SJCRH30 (cell line): Measurements from ENCODE around the gene MDN1. TPM values are rescaled to one million over a fixed set of nuclear protein-coding genes. Genes with fewer than 3 reads are reported as not detected.

ENCODE experiments used
- DNase-seq, 2 experiments: peaks; one replicate each; pipeline ENCODE4 v3.0.0-alpha.2; 2015 to 2020
- H3K27ac ChIP-seq: fragments of 250-450 bp; sonication (Bioruptor Pico); 2 replicates; pipeline ENCODE4 v1.5.1; 2020; ENCODE audit warnings: mild to moderate bottlenecking, moderate library complexity
- H3K27me3 ChIP-seq: fragments of 250-450 bp; sonication (Bioruptor Pico); 2 replicates; pipeline ENCODE4 v1.5.1; 2020; ENCODE audit warnings: mild to moderate bottlenecking, moderate library complexity
- H3K36me3 ChIP-seq: fragments of 250-450 bp; sonication (Bioruptor Pico); 2 replicates; pipeline ENCODE4 v1.5.1; 2020; ENCODE audit warnings: mild to moderate bottlenecking, moderate library complexity
- H3K4me1 ChIP-seq: fragments of 250-450 bp; sonication (Bioruptor Pico); 2 replicates; pipeline ENCODE4 v1.5.1; 2020; ENCODE audit warnings: mild to moderate bottlenecking, moderate library complexity
- H3K4me3 ChIP-seq: fragments of 250-450 bp; sonication (Bioruptor Pico); 2 replicates; pipeline ENCODE4 v1.5.1; 2020; ENCODE audit warnings: mild to moderate bottlenecking, moderate library complexity
- H3K9me3 ChIP-seq: fragments of 250-450 bp; sonication (Bioruptor Pico); replicated peaks from 2 replicates; pipeline ENCODE4 v1.5.1; 2020; ENCODE audit warnings: mild to moderate bottlenecking, moderate library complexity
- total RNA-seq: library from RNA; depleted of rRNA; stranded (reverse); fragments of >200 nt; shearing (Covaris generic); gene quantifications from 2 replicates; pipeline ENCODE4 v1.2.3, GENCODE V29; 2014

The MDN1 gene
- total RNA-seq, 1 experiment from 2014 or later, result 48.6 TPM

DNA sequence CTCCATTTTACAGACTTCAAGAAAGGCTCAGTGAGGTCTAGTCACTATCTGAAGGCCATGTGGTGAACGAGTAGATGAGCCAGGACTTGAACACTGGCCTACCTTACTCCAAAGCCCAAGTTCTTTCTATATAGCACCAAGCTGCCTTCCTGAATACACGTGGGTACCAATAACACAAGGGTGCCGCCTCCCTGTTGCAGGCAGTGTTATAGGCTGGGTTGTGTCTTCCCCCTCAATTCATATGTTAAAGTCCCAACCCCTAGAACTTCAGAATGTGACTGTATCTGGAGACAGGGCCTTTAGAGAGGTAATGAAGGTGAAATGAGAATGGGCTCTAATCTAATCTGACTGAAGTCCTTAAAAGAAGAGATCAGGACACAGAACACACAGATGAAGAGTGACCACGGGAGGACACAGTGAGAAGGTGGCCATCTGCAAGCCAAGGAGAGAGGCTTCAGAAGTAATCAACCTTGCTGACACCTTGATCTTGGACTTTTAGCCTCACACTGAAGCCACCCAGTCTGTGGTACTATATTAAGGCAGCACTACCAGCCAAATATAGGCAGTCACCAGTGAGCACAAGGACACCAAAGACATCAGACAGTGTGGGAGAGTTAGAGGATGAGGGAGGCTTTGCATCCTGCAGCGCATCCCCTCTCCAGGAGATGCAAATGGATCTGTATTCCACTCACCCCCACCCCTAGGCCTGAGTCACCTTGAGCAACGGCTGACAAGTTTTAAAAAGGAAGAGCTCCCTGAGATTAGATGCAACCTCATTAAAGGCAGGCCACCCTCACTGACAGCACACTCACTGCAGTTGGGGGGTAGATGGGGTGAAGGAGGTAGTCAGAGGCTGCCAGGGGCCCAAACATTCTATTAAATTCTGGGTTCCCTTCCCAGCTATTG is 140.1 kb downstream of the MDN1 start:
- H3K36me3 ChIP-seq, result peaks cover 74% of the 10 kb centered on the region
- H3K27me3 ChIP-seq, result no peaks in the 10 kb centered on the region
- no peaks in the 10 kb centered on the region for H3K4me1 ChIP-seq
- H3K9me3 ChIP-seq, result no peaks in the 10 kb centered on the region
- no peak overlapping the region for H3K4me3 ChIP-seq
- no peak for DNase-seq
- no peak overlapping the region for H3K27ac ChIP-seq

DNA sequence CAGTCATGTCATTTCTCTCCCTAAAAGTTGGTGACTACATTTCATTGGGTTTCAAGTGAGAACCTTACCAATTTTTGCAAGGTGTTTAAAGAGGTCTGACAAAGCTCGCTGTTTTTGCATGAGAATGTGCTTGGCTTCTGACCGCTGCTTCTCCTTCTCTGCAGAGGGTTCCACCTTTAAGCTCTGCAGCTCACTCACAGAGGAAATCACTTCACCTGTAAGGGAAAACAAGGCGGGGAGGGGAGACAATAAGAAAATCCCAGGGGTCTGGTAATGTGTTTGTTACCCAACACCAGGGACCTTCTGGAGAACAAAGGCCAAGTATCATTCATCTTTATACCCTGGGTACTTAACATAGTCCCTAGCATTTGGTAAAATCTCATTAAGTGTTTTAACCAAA is 141.1 kb downstream of the MDN1 start:
- Histone ChIP-seq H3K27me3 (no peaks in the 10 kb centered on the region), H3K27ac (no peak overlapping the region), H3K9me3 (no peaks in the 10 kb centered on the region), H3K4me1 (no peaks in the 10 kb centered on the region), H3K36me3 (peaks cover 72% of the 10 kb centered on the region), H3K4me3 (no peak overlapping the region)
- no peak for DNase-seq

DNA sequence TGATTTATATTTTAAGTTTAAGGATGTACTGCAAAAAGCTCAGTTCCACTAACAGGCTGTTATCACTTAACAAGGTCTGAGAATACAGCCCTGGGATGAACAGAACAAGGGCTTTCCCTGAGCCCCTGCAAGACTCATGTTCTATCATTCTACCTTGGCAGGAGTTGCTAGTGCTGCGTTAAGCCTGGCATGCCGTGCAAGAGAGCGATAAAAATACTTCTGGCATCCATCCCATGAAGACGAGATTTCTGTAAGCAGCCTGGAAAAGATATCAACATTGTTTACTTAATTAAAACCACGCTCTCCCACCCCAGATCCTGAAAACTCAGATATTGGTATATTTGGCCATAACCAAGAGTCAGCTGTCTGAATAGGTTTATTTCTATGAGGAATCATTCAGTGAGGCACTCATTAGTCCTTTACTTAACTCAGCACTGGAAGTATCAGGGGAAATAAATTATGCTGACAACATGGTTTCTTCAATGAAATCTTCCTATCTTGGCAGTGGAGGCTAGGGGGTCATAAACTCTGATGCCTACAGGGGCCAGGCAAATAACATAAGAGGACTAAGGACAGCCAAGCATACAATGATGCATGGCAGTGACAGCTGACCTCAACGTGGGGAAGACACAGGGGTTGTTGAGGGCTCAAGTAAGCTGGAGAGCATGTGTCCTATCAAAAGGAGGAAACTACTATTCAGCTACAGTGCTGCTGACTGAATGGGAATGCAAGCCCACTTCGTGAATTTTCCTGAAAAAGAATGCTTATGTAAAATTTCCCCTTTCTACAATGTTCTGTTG is 143.4 kb downstream of the MDN1 start:
- Histone ChIP-seq H3K27ac (no peak overlapping the region), H3K4me1 (no peaks in the 10 kb centered on the region), H3K36me3 (peaks cover 76% of the 10 kb centered on the region), H3K4me3 (no peak overlapping the region), H3K27me3 (no peaks in the 10 kb centered on the region), H3K9me3 (no peaks in the 10 kb centered on the region)
- DNase-seq, result peak in 1 of 2 experiments; percentile 6

DNA sequence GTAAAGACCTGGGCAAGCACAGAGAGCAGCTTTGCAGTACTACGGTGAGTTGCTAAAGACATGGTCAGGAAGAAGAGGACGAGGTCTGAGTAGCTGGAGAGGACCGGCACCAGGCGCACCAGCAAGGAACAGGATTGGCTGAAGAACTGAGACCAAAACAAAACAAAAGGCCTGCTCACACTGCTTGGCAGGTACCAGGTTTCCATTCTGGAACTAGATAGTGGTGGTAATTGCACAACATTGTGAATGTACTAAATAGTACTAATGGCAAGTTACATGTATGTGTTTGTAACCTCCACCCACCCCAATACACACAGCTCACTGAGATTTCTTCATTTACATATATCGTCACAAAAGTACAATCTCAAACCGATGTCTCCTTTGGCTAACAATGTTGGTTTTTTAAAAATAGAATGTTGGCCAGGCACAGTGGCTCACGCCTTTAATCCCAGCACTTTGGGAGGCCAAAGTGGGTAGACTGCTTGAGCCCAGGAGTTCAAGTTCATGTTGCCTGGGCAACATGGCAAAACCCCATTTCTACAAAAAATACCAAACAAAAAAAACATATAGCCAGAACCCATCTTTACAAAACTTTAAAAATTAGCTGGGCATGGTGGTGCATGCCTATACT is 148.5 kb downstream of the MDN1 start:
- DNase-seq, result no peak
- H3K36me3 ChIP-seq, result peaks cover 75% of the 10 kb centered on the region
- no peaks in the 10 kb centered on the region for H3K9me3 ChIP-seq
- H3K4me3 ChIP-seq, result no peak overlapping the region
- H3K4me1 ChIP-seq, result no peaks in the 10 kb centered on the region
- no peaks in the 10 kb centered on the region for H3K27me3 ChIP-seq
- no peak overlapping the region for H3K27ac ChIP-seq

DNA sequence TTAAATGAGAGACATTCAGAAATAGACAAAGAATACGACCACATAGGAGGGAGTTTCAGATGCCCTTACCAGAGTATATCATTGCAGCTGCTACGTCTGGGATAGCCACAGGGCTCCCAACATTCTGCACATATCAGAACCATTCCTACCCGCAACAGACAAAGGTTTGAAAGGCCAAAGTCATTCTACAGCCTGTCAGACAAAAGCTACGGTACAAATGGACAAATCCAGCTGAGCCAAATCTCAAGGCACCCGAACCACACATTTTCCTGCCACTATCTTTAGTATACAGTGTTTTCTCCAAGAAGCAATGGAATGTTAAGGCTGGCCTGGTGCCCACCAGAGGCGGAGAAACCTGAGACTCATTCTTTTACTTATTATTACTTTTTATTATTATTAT is 150.6 kb downstream of the MDN1 start:
- Histone ChIP-seq H3K27me3 (no peaks in the 10 kb centered on the region), H3K4me1 (no peaks in the 10 kb centered on the region), H3K9me3 (no peaks in the 10 kb centered on the region), H3K36me3 (peaks cover 63% of the 10 kb centered on the region), H3K27ac (no peak overlapping the region), H3K4me3 (no peak overlapping the region)
- DNase-seq, result no peak

DNA sequence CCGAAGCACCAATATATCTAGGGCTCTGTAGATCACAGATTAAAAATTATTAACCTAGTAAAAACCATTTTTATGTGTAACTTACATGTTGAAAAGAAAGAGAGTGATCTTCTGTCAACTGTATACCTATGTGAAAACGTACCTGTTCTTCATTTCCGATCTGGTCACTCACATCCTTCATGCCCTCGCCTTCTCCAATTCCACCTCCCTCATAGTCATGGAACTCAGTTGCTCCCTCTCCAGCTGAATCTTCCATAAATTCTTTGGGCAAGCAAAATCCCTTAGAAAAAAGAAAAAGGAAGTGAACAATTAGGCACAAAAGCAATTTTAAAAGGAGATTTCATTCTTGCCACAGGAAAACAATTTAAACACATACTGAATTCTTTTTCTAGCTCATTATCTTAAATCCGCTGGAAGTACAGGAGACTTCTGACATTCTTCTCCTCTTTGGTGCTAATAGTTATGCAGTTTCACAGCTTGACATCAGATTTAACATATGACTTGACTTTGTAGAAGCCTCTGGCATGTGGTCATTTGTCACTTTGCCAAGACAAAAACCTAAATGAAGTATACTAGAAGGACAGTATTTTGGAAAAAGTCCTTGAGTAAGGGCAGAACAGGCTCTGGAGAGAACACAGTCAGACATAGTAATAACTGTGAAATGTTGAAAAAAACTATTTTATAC is 151.6 kb downstream of the MDN1 start:
- DNase-seq, result no peak
- peaks cover 65% of the 10 kb centered on the region for H3K36me3 ChIP-seq
- no peak overlapping the region for H3K4me3 ChIP-seq
- H3K27ac ChIP-seq, result no peak overlapping the region
- H3K4me1 ChIP-seq, result no peaks in the 10 kb centered on the region
- no peaks in the 10 kb centered on the region for H3K9me3 ChIP-seq
- H3K27me3 ChIP-seq, result no peaks in the 10 kb centered on the region

DNA sequence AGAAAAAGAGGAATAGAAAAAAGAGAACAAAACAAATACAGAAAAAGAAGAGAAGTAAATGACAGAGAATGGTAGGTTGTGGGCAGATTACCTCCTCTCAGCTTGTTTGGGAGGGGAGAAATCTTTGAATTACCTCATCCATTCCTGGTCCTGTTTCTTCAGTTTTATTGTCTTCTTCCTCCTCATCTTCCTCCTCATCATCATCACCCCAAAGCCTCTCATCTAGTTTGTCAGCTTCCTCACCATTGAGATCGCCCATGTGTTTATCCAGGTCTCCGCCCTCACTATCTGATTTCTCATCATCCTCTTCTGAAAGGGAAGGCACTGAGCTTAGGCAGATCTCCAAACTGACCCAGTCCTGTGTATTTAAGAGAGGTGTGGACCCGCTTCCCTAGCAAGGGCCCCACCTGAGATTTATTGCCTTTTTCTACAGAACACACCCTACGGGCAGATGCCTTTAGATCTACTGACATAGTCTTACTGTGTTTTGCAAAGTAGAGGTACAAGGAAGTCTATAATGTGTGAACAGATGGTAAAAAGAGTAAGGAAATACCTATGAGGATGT is 156.9 kb downstream of the MDN1 start:
- H3K9me3 ChIP-seq, result no peaks in the 10 kb centered on the region
- no peak overlapping the region for H3K27ac ChIP-seq
- H3K36me3 ChIP-seq, result peaks cover 68% of the 10 kb centered on the region
- H3K4me1 ChIP-seq, result no peaks in the 10 kb centered on the region
- no peaks in the 10 kb centered on the region for H3K27me3 ChIP-seq
- DNase-seq, result no peak
- H3K4me3 ChIP-seq, result no peak overlapping the region

DNA sequence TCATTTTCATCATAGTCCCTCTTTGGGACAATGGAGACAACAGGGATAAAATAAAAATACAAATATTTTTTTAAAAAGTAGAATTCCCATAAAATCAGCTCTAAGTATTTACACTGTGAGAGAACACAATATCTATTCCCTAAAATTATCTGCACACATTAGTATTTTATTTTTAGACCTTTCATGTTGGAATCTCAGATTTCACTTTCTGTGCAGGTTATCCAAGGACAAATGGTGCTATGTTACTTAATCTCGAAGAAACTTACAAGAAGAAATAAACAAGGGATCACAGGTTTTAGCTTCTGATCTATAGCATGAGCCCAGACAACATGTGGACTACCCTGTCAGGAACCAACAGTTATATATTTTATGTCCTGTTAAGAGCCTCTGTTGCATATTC is 158.0 kb downstream of the MDN1 start:
- Histone ChIP-seq H3K9me3 (no peaks in the 10 kb centered on the region), H3K4me1 (no peaks in the 10 kb centered on the region), H3K27ac (no peak overlapping the region), H3K36me3 (peaks cover 65% of the 10 kb centered on the region), H3K27me3 (no peaks in the 10 kb centered on the region), H3K4me3 (no peak overlapping the region)
- DNase-seq, result no peak

DNA sequence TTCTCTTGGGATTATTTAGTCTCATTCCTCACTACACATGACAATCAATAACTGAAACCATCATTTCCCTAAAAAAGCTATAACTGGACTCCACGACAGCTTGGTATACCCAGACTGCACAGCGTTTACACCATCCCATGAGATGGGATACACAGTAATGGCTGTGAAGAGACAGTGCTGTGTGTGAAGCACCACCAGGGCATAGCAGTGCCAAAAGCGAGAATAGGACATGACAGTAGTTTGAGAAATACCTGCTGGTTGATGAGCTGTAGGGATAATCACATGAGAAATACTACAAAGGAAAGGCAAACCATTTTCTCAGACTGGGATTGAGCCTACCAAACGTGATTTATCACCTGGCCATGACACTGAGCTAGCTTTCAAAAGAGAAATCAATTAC is 158.6 kb downstream of the MDN1 start:
- H3K4me1 ChIP-seq, result no peaks in the 10 kb centered on the region
- peaks cover 61% of the 10 kb centered on the region for H3K36me3 ChIP-seq
- H3K27ac ChIP-seq, result no peak overlapping the region
- H3K4me3 ChIP-seq, result no peak overlapping the region
- DNase-seq, result no peak
- H3K27me3 ChIP-seq, result no peaks in the 10 kb centered on the region
- no peaks in the 10 kb centered on the region for H3K9me3 ChIP-seq

DNA sequence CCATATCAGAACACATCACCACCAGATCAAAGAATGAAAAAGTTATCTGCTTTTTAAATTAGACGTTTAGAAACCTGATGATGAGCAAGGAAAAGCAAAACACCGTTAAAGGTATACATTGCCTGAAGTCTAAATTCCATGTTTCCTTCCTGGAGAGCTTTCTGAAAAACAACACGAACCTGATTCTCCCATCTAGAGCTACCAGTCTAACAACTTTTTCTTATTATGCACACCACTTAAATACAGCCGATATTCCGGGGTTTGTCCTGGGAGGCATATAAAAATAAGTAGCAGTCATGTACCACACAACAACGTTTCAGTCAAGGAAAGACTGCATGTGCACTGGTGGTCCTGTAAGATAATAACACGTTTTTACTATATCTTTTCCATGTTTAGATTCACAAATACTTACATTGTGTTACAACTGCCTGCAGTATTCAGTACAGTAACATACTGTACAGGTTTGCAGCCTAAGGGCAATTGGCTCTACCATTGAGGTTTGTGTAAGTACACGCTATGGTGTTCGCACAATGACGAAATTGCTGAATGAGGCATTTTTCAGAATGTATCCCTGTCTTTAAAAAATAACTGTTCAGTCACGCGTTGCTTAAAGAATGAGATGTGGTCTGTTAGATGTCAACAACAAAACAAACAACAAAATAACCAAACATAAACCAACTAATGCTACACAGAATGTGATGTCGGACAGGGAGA is 162.0 kb downstream of the MDN1 start:
- Histone ChIP-seq H3K9me3 (no peaks in the 10 kb centered on the region), H3K4me1 (peaks cover 3% of the 10 kb centered on the region), H3K4me3 (no peak overlapping the region), H3K27ac (no peak overlapping the region), H3K36me3 (peaks cover 69% of the 10 kb centered on the region), H3K27me3 (no peaks in the 10 kb centered on the region)
- no peak for DNase-seq

DNA sequence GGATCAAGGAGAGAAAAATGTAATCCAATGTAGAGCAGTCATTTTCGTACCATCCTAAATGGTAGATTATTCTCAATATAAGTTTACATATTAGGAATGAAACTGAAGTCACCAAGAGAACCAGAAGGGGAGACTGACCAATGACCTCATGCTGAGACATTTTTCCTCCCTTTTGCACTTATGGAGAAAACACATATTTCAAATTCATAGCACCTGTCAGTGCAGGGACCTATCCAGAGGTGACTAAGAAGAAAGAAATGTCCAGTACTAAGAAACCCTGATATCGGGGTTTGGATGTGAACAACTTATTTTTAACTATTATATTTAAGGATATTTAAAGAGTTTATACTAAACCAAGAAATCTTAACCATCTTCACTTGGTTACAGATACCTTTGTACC is 164.5 kb downstream of the MDN1 start:
- H3K9me3 ChIP-seq, result no peaks in the 10 kb centered on the region
- H3K4me3 ChIP-seq, result no peak overlapping the region
- no peak for DNase-seq
- H3K36me3 ChIP-seq, result peaks cover 66% of the 10 kb centered on the region
- no peak overlapping the region for H3K27ac ChIP-seq
- no peaks in the 10 kb centered on the region for H3K27me3 ChIP-seq
- peaks cover 3% of the 10 kb centered on the region for H3K4me1 ChIP-seq

DNA sequence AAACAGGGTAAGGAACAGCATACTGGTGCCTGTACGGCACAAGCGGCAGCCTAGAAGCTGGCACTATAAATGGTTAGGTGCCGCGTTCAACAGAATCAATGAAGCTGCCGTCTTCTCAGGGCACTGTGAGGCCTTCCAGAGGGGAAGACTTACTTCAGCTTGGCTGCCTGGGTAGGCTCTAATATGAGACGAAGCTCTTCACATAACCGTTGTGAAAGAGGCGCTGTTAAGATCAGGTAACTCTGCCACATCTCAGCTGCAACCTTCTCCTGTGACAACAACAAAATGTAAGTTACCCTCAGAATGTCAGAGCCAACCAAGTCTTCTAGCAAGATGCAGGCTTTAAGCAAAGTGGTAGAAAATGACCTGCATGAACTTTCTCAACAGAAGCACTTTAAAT is 169.0 kb downstream of the MDN1 start:
- Histone ChIP-seq H3K27me3 (no peaks in the 10 kb centered on the region), H3K9me3 (no peaks in the 10 kb centered on the region), H3K4me1 (peaks cover 3% of the 10 kb centered on the region), H3K36me3 (peaks cover 73% of the 10 kb centered on the region), H3K27ac (no peak overlapping the region), H3K4me3 (no peak overlapping the region)
- DNase-seq, result no peak

DNA sequence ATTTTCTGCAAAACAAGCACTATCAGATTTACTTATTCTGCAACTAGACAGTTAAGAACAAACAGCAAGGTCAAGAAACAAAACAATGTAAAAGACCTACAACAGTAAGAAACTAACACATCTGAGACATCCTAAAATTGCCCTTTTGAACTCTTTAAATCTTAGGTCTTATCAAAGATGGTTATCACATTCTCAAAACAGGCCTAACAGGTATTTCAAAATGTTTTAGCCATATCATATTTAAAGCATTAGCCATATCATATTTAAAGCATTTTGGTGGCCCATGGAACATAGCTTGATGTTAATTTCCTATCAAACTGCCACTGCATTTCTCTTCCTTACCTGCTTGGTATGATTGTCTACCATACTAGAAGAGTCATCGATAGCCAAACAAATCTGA is 169.9 kb downstream of the MDN1 start:
- H3K27ac ChIP-seq, result no peak overlapping the region
- H3K4me3 ChIP-seq, result no peak overlapping the region
- H3K27me3 ChIP-seq, result no peaks in the 10 kb centered on the region
- no peaks in the 10 kb centered on the region for H3K9me3 ChIP-seq
- no peaks in the 10 kb centered on the region for H3K4me1 ChIP-seq
- peaks cover 76% of the 10 kb centered on the region for H3K36me3 ChIP-seq
- DNase-seq, result no peak

DNA sequence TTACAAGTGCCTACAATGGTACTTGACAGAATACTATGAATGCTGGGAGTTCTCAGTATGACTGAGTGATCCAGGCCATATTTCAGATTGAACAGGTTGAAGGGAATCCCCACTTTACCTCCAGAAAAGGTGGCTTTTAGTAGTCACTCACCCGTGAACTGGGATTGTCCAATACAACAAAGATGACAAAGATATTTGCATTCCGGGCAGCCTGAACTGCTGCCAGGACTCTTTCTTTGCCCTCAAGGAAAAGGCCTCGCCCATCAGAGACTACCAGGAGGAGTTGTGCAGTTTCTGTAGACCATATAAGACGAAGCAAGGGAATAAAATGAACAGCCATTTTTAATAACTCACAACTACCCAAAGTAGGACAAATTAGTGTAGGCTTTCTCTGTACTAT is 174.7 kb downstream of the MDN1 start:
- H3K27ac ChIP-seq, result no peak overlapping the region
- DNase-seq, result no peak
- no peaks in the 10 kb centered on the region for H3K4me1 ChIP-seq
- H3K4me3 ChIP-seq, result no peak overlapping the region
- H3K36me3 ChIP-seq, result peaks cover 56% of the 10 kb centered on the region
- no peaks in the 10 kb centered on the region for H3K9me3 ChIP-seq
- no peaks in the 10 kb centered on the region for H3K27me3 ChIP-seq
